Ishikawa (cell line): ENCODE measurements around the gene NMNAT3.

Experiments
- CEBPB ChIP-seq: IDR thresholded peaks from 2 replicates; pipeline ENCODE4 v1.6.1; 2012
- CREB1 ChIP-seq: IDR thresholded peaks from 2 replicates; pipeline ENCODE4 v1.6.1; 2012; ENCODE audit warnings: low read depth
- EGR1 ChIP-seq: IDR thresholded peaks from 2 replicates; pipeline ENCODE4 v1.6.1; 2012
- EP300 ChIP-seq: IDR thresholded peaks from 2 replicates; pipeline ENCODE4 v1.6.1; 2012; ENCODE audit warnings: borderline replicate concordance
- FOXM1 ChIP-seq: IDR thresholded peaks from 2 replicates; pipeline ENCODE4 v1.6.1; 2012; ENCODE audit warnings: low read depth, borderline replicate concordance
- NFIC ChIP-seq: IDR thresholded peaks from 2 replicates; pipeline ENCODE4 v1.6.1; 2012
- RAD21 ChIP-seq: IDR thresholded peaks from 2 replicates; pipeline ENCODE4 v1.6.1; 2012; ENCODE audit warnings: low read depth
- TAF1 ChIP-seq: IDR thresholded peaks from 2 replicates; pipeline ENCODE4 v1.6.1; 2012; ENCODE audit warnings: low read depth, mild to moderate bottlenecking
- TCF12 ChIP-seq: IDR thresholded peaks from 2 replicates; pipeline ENCODE4 v1.6.1; 2012; ENCODE audit warnings: low read depth
- TEAD4 ChIP-seq: IDR thresholded peaks from 2 replicates; pipeline ENCODE4 v1.6.1; 2012
- YY1 ChIP-seq: IDR thresholded peaks from 2 replicates; pipeline ENCODE4 v1.6.1; 2012; ENCODE audit warnings: low read depth
- ZBTB7A ChIP-seq: IDR thresholded peaks from 2 replicates; pipeline ENCODE4 v1.6.1; 2012; ENCODE audit warnings: low read depth
- TF ChIP-seq, protein P1 (sequence below): IDR thresholded peaks from 2 replicates; pipeline ENCODE4 v1.6.1; 2012; ENCODE audit warnings: low read depth, mild to moderate bottlenecking
- TF ChIP-seq, protein P2 (sequence below): IDR thresholded peaks from 2 replicates; pipeline ENCODE4 v1.6.1; 2012
- TF ChIP-seq, protein P3 (sequence below): IDR thresholded peaks from 2 replicates; pipeline ENCODE4 v1.6.1; 2012

The NMNAT3 gene

DNA sequence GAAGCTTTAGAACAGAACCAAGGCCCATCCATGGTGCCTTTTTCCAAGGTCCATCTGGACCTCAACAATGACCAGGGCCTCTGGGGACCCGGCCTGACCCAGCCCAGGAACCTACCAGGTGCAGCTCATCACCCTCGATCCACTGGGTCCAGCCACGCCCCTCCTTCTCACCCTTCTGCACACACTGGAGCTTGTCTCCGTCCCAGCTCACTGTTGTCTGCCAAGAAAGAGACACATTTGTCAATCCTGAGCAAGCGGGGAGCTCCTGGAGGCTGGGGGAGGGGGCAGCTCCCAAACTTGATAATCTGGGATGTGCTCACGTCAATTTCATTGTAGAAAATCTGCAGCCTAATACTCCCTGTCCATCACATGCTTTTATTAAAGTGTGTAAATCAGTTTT, 159.5 kb downstream of the NMNAT3 start:
- TF ChIP-seq TEAD4 (no peak), FOXM1 (no peak), EGR1 (no peak), YY1 (no peak), TAF1 (no peak), CEBPB (no peak), RAD21 (no peak)
- TF ChIP-seq, protein P1, sequence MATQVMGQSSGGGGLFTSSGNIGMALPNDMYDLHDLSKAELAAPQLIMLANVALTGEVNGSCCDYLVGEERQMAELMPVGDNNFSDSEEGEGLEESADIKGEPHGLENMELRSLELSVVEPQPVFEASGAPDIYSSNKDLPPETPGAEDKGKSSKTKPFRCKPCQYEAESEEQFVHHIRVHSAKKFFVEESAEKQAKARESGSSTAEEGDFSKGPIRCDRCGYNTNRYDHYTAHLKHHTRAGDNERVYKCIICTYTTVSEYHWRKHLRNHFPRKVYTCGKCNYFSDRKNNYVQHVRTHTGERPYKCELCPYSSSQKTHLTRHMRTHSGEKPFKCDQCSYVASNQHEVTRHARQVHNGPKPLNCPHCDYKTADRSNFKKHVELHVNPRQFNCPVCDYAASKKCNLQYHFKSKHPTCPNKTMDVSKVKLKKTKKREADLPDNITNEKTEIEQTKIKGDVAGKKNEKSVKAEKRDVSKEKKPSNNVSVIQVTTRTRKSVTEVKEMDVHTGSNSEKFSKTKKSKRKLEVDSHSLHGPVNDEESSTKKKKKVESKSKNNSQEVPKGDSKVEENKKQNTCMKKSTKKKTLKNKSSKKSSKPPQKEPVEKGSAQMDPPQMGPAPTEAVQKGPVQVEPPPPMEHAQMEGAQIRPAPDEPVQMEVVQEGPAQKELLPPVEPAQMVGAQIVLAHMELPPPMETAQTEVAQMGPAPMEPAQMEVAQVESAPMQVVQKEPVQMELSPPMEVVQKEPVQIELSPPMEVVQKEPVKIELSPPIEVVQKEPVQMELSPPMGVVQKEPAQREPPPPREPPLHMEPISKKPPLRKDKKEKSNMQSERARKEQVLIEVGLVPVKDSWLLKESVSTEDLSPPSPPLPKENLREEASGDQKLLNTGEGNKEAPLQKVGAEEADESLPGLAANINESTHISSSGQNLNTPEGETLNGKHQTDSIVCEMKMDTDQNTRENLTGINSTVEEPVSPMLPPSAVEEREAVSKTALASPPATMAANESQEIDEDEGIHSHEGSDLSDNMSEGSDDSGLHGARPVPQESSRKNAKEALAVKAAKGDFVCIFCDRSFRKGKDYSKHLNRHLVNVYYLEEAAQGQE: no peak
- TF ChIP-seq, protein P2, sequence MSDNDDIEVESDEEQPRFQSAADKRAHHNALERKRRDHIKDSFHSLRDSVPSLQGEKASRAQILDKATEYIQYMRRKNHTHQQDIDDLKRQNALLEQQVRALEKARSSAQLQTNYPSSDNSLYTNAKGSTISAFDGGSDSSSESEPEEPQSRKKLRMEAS: no peak

DNA sequence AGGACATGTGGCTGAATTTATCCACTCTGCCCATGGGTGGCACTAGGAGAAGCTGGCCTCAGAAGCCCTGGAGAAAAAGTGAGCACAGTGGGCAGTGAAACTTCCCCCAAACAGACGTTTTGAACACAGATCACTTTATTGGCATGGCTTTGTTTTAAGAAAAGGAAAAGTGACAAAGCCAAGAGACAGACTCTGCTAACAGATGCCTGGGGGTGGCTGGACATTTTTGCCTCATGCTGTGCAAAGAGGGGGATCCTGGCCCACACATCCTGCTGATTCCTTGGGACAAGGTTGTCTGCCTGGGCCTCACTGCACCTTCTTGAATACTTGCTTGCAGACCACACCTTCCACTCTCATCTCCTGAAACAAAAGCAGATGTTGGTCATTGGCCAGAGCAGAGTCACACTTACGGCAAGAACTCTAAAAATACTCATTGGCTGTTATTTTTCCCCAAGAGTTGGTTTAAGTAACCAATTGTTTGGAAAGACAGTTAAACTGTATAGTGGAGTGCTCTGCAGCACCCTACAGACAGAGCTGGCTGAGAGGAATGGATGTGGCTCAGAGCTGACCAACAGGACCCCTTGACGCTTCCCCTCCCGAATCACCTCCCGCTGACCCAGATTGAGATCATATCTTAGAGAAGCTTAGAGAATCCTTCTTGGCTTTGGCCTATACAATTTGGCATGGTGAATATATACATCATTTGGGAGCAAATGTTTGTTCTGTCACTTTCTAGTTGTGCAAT, 160.3 kb downstream of the NMNAT3 start:
- TF ChIP-seq, protein P1: no peak
- TF ChIP-seq, protein P3, sequence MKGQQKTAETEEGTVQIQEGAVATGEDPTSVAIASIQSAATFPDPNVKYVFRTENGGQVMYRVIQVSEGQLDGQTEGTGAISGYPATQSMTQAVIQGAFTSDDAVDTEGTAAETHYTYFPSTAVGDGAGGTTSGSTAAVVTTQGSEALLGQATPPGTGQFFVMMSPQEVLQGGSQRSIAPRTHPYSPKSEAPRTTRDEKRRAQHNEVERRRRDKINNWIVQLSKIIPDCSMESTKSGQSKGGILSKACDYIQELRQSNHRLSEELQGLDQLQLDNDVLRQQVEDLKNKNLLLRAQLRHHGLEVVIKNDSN: no peak
- TF ChIP-seq RAD21 (no peak), FOXM1 (no peak), TCF12 (no peak), TEAD4 (no peak), NFIC (no peak), CREB1 (no peak), ZBTB7A (no peak), YY1 (no peak), EGR1 (no peak), CEBPB (no peak), EP300 (no peak), TAF1 (no peak)
- TF ChIP-seq, protein P2: no peak

DNA sequence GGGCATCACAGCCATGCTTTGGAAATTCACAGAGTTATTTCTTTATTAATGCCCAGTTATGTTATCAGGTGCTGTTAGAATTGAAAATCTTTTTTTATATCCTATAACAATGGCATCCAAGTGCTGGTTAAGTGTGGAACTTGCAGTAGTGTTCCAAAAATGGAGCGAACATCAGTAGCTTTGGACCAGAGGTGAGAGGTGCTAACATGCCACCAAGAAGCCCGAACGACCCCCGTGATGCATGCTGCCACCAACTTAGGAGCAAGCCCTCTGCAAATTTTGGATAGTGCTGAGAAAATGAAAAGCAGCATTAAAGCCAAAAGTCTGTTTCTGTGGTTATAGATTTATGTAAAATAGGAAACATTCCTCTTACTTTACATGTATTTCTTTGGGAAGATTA, 163.0 kb downstream of the NMNAT3 start:
- TF ChIP-seq ZBTB7A (no peak), CREB1 (no peak), TAF1 (no peak), EP300 (no peak), RAD21 (no peak), TCF12 (no peak), FOXM1 (no peak)
- TF ChIP-seq, protein P2: no peak
- TF ChIP-seq, protein P3: no peak
- TF ChIP-seq, protein P1: no peak
